ENCODE results near the gene RBM12. TPM values are rescaled to one million over a fixed set of nuclear protein-coding genes. Genes with fewer than 3 reads are reported as not detected.
A peak's percentile ranks its signal among the peaks of the same experiment; 100 is the strongest.

Gene RBM12
- total RNA-seq, 2 experiments from 2014 or later, result 122 to 148 TPM

GRCh38 chr20:35638751-35639150, 25.9 kb downstream of the RBM12 start:
- peaks cover 6% of the 10 kb centered on the region for H3K36me3 Mint-ChIP-seq (ENCODE audit: low read depth)
- no peak overlapping the region for H3K4me3 Mint-ChIP-seq
- no peaks in the 10 kb centered on the region for H3K9me3 Mint-ChIP-seq (ENCODE audit: low read depth)
- no peaks in the 10 kb centered on the region for H3K27me3 Mint-ChIP-seq
- DNase-seq (no peak), ATAC-seq (no peak)
- ChIA-PET POLR2A (no interaction called here), CTCF (interaction anchor here (2.0 kb wide), 1 partner anchor 19 kb away, joined by 4 read pairs; no protein-coding TSS in a partner anchor)
- peaks cover 60% of the 10 kb centered on the region for H3K4me1 Mint-ChIP-seq
- intact Hi-C loops (cut with DNase I, micrococcal nuclease), result no loop called here
- no peak overlapping the region for H3K27ac Mint-ChIP-seq

- CTCF ChIA-PET, result interaction anchor here (0.6 to 1.5 kb wide), 5 partner anchors 8 to 438 kb away, joined by 4 to 6 read pairs (median 4); no protein-coding TSS in a partner anchor
- Mint-ChIP-seq H3K27ac (peak overlapping the region; percentile 34), H3K4me3 (no peak overlapping the region), H3K4me1 (peaks cover 47% of the 10 kb centered on the region), H3K36me3 (ENCODE audit: low read depth) (peaks cover 2% of the 10 kb centered on the region), H3K9me3 (ENCODE audit: low read depth) (no peaks in the 10 kb centered on the region), H3K27me3 (no peaks in the 10 kb centered on the region)
- ATAC-seq (no peak), DNase-seq (no peak)
- POLR2A ChIA-PET, result no interaction called here
- intact Hi-C loops (cut with DNase I, micrococcal nuclease), result no loop called here
Observed at GRCh38 chr20:35637276-35637675, 27.4 kb downstream of the RBM12 start.

GRCh38 chr20:35636095-35636494, 28.6 kb downstream of the RBM12 start:
- Mint-ChIP-seq H3K27me3 (no peaks in the 10 kb centered on the region), H3K36me3 (ENCODE audit: low read depth) (peaks cover 5% of the 10 kb centered on the region), H3K4me3 (no peak overlapping the region), H3K4me1 (peaks cover 41% of the 10 kb centered on the region), H3K27ac (no peak overlapping the region), H3K9me3 (ENCODE audit: low read depth) (no peaks in the 10 kb centered on the region)
- ATAC-seq (no peak), DNase-seq (no peak)
- POLR2A ChIA-PET, result no interaction called here
- intact Hi-C loops (cut with DNase I, micrococcal nuclease), result no loop called here
- CTCF ChIA-PET, result interaction anchor here (1.0 to 3.3 kb wide), 4 partner anchors 16 to 31 kb away, joined by 4 to 16 read pairs (median 5); no protein-coding TSS in a partner anchor

- peak overlapping the region; percentile 68 for H3K27ac Mint-ChIP-seq
- peaks cover 37% of the 10 kb centered on the region for H3K4me1 Mint-ChIP-seq
- ChIA-PET CTCF (interaction anchor here (1.4 to 3.3 kb wide), 3 partner anchors 15 to 18 kb away, joined by 4 to 16 read pairs (median 4); no protein-coding TSS in a partner anchor), POLR2A (interaction anchor here (1.4 kb wide), 1 partner anchor 20 kb away, joined by 3 read pairs; the partner anchor contains the start of gene SPAG4)
- no peaks in the 10 kb centered on the region for H3K9me3 Mint-ChIP-seq (ENCODE audit: low read depth)
- DNase-seq, result no peak
- no peak for ATAC-seq
- H3K36me3 Mint-ChIP-seq (ENCODE audit: low read depth), result peaks cover 6% of the 10 kb centered on the region
- intact Hi-C loops (cut with DNase I, micrococcal nuclease), result no loop called here
- H3K4me3 Mint-ChIP-seq, result no peak overlapping the region
- H3K27me3 Mint-ChIP-seq, result no peaks in the 10 kb centered on the region
Observed at GRCh38 chr20:35635652-35636051, 29.0 kb downstream of the RBM12 start.

- ChIA-PET POLR2A (interaction anchor here (0.6 kb wide), 1 partner anchor 16 kb away, joined by 3 read pairs; no protein-coding TSS in a partner anchor), CTCF (interaction anchor here (1.0 to 1.1 kb wide), 2 partner anchors 9 to 13 kb away, joined by 4 read pairs; no protein-coding TSS in a partner anchor)
- Mint-ChIP-seq H3K9me3 (ENCODE audit: low read depth) (no peaks in the 10 kb centered on the region), H3K27me3 (no peaks in the 10 kb centered on the region), H3K27ac (no peak overlapping the region), H3K4me3 (no peak overlapping the region), H3K4me1 (peaks cover 18% of the 10 kb centered on the region), H3K36me3 (ENCODE audit: low read depth) (peaks cover 17% of the 10 kb centered on the region)
- DNase-seq (no peak), ATAC-seq (no peak)
- intact Hi-C loops (cut with DNase I, micrococcal nuclease), result no loop called here
Observed at GRCh38 chr20:35632539-35633115, 32.1 kb downstream of the RBM12 start.

- peaks cover 7% of the 10 kb centered on the region for H3K4me1 Mint-ChIP-seq
- peaks cover 33% of the 10 kb centered on the region for H3K36me3 Mint-ChIP-seq (ENCODE audit: low read depth)
- intact Hi-C loops (cut with DNase I, micrococcal nuclease), result no loop called here
- POLR2A ChIA-PET, result interaction anchor here (0.5 to 1.2 kb wide), 2 partner anchors 11 to 38 kb away, joined by 3 to 4 read pairs; no protein-coding TSS in a partner anchor
- no peaks in the 10 kb centered on the region for H3K9me3 Mint-ChIP-seq (ENCODE audit: low read depth)
- CTCF ChIA-PET, result interaction anchor here (0.7 to 4.6 kb wide), 4 partner anchors 11 to 26 kb away, joined by 3 to 15 read pairs (median 4); no protein-coding TSS in a partner anchor
- H3K4me3 Mint-ChIP-seq, result no peak overlapping the region
- no peak overlapping the region for H3K27ac Mint-ChIP-seq
- H3K27me3 Mint-ChIP-seq, result no peaks in the 10 kb centered on the region
- DNase-seq, result no peak
- peak; percentile 19 for ATAC-seq
Observed at GRCh38 chr20:35630636-35631035, 34.1 kb downstream of the RBM12 start.

- no peak overlapping the region for H3K4me3 Mint-ChIP-seq
- intact Hi-C loops (cut with DNase I, micrococcal nuclease), result no loop called here
- no peaks in the 10 kb centered on the region for H3K27me3 Mint-ChIP-seq
- CTCF ChIA-PET, result interaction anchor here (1.0 to 4.6 kb wide), 4 partner anchors 10 to 24 kb away, joined by 3 to 15 read pairs (median 4); no protein-coding TSS in a partner anchor
- H3K27ac Mint-ChIP-seq, result no peak overlapping the region
- H3K4me1 Mint-ChIP-seq, result no peaks in the 10 kb centered on the region
- H3K9me3 Mint-ChIP-seq (ENCODE audit: low read depth), result no peaks in the 10 kb centered on the region
- POLR2A ChIA-PET, result interaction anchor here (0.6 kb wide), 1 partner anchor 13 kb away, joined by 3 read pairs; no protein-coding TSS in a partner anchor
- DNase-seq (no peak), ATAC-seq (no peak)
- peaks cover 38% of the 10 kb centered on the region for H3K36me3 Mint-ChIP-seq (ENCODE audit: low read depth)
Observed at GRCh38 chr20:35629427-35630145, 35.1 kb downstream of the RBM12 start.

- ATAC-seq, result no peak
- no peak for DNase-seq
- CTCF ChIA-PET, result interaction anchor here (0.6 kb wide), 1 partner anchor 26 kb away, joined by 3 read pairs; no protein-coding TSS in a partner anchor
- Mint-ChIP-seq H3K4me3 (no peak overlapping the region), H3K27me3 (no peaks in the 10 kb centered on the region), H3K27ac (no peak overlapping the region), H3K36me3 (ENCODE audit: low read depth) (peaks cover 38% of the 10 kb centered on the region), H3K4me1 (no peaks in the 10 kb centered on the region), H3K9me3 (ENCODE audit: low read depth) (no peaks in the 10 kb centered on the region)
- POLR2A ChIA-PET, result interaction anchor here (0.6 kb wide), 1 partner anchor 72 kb away, joined by 7 read pairs; no protein-coding TSS in a partner anchor
- intact Hi-C loops (cut with DNase I, micrococcal nuclease), result no loop called here
Observed at GRCh38 chr20:35627121-35627520, 37.6 kb downstream of the RBM12 start.

- Mint-ChIP-seq H3K27me3 (no peaks in the 10 kb centered on the region), H3K27ac (no peak overlapping the region), H3K4me3 (no peak overlapping the region), H3K9me3 (ENCODE audit: low read depth) (no peaks in the 10 kb centered on the region), H3K36me3 (ENCODE audit: low read depth) (peaks cover 39% of the 10 kb centered on the region), H3K4me1 (no peaks in the 10 kb centered on the region)
- CTCF ChIA-PET, result interaction anchor here (0.6 kb wide), 1 partner anchor 25 kb away, joined by 3 read pairs; no protein-coding TSS in a partner anchor
- intact Hi-C loops (cut with DNase I, micrococcal nuclease), result no loop called here
- POLR2A ChIA-PET, result interaction anchor here (0.6 kb wide), 1 partner anchor 71 kb away, joined by 7 read pairs; no protein-coding TSS in a partner anchor
- ATAC-seq, result no peak
- DNase-seq, result no peak
Observed at GRCh38 chr20:35626386-35627001, 38.2 kb downstream of the RBM12 start.

GRCh38 chr20:35625584-35626385, 38.9 kb downstream of the RBM12 start:
- ChIA-PET CTCF (interaction anchor here (1.1 kb wide), 1 partner anchor 11 kb away, joined by 4 read pairs; no protein-coding TSS in a partner anchor), POLR2A (no interaction called here)
- DNase-seq, result no peak
- H3K9me3 Mint-ChIP-seq (ENCODE audit: low read depth), result no peaks in the 10 kb centered on the region
- H3K27me3 Mint-ChIP-seq, result no peaks in the 10 kb centered on the region
- peak overlapping the region; percentile 76 for H3K27ac Mint-ChIP-seq
- H3K4me3 Mint-ChIP-seq, result no peak overlapping the region
- peaks cover 3% of the 10 kb centered on the region for H3K4me1 Mint-ChIP-seq
- H3K36me3 Mint-ChIP-seq (ENCODE audit: low read depth), result peaks cover 37% of the 10 kb centered on the region
- no peak for ATAC-seq
- intact Hi-C loops (cut with DNase I, micrococcal nuclease), result no loop called here
